ENCODE measurements around the gene DIS3L. TPM values are rescaled to one million over a fixed set of nuclear protein-coding genes. Genes with fewer than 3 reads are reported as not detected.
"Not testable (repeated sequence)": the region's sequence is repeated elsewhere in the genome, so short reads cannot be mapped to it uniquely, and the experiment has no call there.

Gene DIS3L
- total RNA-seq, 1 experiment from 2014 or later = 32.9 TPM

DNA sequence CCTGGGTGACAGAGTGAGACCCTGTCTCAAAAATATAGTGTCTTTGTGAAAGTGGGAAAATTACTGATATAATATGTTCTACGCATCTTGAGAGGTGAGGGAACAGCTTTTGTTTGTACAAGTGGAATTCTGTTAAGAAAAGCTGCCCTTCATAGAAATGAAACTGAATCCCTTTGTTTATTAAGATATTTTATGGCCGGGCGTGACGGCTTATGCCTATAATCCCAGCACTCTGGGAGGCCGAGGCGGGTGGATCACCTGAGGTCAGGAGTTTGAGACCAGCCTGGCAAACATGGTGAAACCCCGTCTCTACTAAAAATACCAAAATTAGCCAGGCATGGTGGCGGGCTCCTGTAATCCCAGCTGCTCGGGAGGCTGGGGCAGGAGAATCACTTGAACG, 11.1 kb downstream of the DIS3L start:
- not testable (repeated sequence) for H3K4me3 Mint-ChIP-seq

DNA sequence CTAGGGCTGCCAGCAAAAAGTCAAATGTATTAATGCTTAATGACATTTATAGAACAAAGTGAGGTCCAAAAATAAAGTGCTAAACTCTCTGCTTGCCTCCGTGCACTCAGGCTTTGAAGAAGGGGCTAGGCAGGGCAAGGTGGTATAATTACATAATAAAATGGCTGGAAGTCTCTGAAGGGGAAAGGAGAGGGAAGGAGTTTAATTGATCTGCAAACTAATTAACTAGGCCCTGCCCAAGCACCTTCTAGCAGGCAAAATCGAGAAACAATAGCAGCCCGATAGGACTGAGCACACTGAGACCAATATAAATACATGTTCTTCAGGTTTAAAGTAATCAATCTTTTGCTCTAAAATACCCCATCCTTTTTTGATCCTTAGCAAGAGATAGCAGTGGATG, 13.0 kb downstream of the DIS3L start:
- Mint-ChIP-seq H3K4me3 (no peak overlapping the region), H3K27me3 (ENCODE audit: low read depth) (no peaks in the 10 kb centered on the region), H3K27ac (peak overlapping the region; percentile 87), H3K36me3 (peaks cover 21% of the 10 kb centered on the region), H3K4me1 (peaks cover 8% of the 10 kb centered on the region; the same call in 1 of the 2 replicates), H3K9me3 (no peaks in the 10 kb centered on the region)
- DNase-seq (ENCODE audit: low spot score) (no peak), ATAC-seq (no peak)
- no peak for TF ChIP-seq CREM (CRISPR knock-in tag; IDR thresholded peaks at IDR 0.05)
- no peak for TF ChIP-seq ZNF138 (CRISPR knock-in tag; conservative IDR thresholded peaks at IDR 0.05)
- no peak for TF ChIP-seq GRHL2 (CRISPR knock-in tag; IDR thresholded peaks at IDR 0.05; ENCODE audit: insufficient replicate concordance, severe bottlenecking)
- no peak for TF ChIP-seq ZNF317 (CRISPR knock-in tag; IDR thresholded peaks at IDR 0.05; ENCODE audit: borderline replicate concordance, low read depth)
- TF ChIP-seq, protein P1, sequence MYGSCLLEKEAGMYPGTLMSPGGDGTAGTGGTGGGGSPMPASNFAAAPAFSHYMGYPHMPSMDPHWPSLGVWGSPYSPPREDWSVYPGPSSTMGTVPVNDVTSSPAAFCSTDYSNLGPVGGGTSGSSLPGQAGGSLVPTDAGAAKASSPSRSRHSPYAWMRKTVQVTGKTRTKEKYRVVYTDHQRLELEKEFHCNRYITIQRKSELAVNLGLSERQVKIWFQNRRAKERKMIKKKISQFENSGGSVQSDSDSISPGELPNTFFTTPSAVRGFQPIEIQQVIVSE (CRISPR knock-in tag; IDR thresholded peaks at IDR 0.05; ENCODE audit: borderline replicate concordance) = no peak
- TF ChIP-seq, protein P2, sequence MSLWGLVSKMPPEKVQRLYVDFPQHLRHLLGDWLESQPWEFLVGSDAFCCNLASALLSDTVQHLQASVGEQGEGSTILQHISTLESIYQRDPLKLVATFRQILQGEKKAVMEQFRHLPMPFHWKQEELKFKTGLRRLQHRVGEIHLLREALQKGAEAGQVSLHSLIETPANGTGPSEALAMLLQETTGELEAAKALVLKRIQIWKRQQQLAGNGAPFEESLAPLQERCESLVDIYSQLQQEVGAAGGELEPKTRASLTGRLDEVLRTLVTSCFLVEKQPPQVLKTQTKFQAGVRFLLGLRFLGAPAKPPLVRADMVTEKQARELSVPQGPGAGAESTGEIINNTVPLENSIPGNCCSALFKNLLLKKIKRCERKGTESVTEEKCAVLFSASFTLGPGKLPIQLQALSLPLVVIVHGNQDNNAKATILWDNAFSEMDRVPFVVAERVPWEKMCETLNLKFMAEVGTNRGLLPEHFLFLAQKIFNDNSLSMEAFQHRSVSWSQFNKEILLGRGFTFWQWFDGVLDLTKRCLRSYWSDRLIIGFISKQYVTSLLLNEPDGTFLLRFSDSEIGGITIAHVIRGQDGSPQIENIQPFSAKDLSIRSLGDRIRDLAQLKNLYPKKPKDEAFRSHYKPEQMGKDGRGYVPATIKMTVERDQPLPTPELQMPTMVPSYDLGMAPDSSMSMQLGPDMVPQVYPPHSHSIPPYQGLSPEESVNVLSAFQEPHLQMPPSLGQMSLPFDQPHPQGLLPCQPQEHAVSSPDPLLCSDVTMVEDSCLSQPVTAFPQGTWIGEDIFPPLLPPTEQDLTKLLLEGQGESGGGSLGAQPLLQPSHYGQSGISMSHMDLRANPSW (CRISPR knock-in tag; conservative IDR thresholded peaks at IDR 0.05; ENCODE audit: low read depth) = no peak
- TF ChIP-seq MXD4 (CRISPR knock-in tag; IDR thresholded peaks at IDR 0.05; ENCODE audit: borderline replicate concordance) = no peak
- TF ChIP-seq, protein P3, sequence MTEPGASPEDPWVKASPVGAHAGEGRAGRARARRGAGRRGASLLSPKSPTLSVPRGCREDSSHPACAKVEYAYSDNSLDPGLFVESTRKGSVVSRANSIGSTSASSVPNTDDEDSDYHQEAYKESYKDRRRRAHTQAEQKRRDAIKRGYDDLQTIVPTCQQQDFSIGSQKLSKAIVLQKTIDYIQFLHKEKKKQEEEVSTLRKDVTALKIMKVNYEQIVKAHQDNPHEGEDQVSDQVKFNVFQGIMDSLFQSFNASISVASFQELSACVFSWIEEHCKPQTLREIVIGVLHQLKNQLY (CRISPR knock-in tag; IDR thresholded peaks at IDR 0.05) = no peak
- no peak for TF ChIP-seq NFYB (CRISPR knock-in tag; conservative IDR thresholded peaks at IDR 0.05; ENCODE audit: low read depth)
- CTCF ChIA-PET = no interaction called here
- POLR2A ChIA-PET = no interaction called here

More for the DNA sequence above, 11.1 kb downstream of the DIS3L start:
- peaks cover 15% of the 10 kb centered on the region for H3K36me3 Mint-ChIP-seq
- H3K4me1 Mint-ChIP-seq; H3K9me3 Mint-ChIP-seq; DNase-seq (ENCODE audit: low spot score); H3K27me3 Mint-ChIP-seq (ENCODE audit: low read depth); CTCF ChIA-PET; POLR2A ChIA-PET; H3K27ac Mint-ChIP-seq; ATAC-seq: not testable (repeated sequence)

DNA sequence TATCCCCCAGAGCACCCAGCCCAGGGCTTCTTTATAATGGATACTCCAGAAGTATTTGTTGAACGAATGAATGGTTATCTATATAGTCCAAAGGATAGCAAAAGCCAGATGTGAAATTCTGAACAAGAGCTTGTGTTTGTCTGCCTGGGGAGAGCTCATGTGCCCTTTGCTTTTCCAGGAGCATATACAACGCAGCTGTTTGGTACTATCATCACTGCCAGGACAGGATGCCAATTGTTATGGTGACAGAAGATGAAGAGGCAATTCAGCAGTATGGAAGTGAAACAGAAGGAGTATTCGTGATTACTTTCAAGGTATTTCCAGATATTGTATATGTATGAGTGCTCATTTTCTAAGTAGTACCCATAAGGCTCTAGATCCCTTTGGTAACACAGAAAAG, 15.2 kb downstream of the DIS3L start:
- H3K36me3 Mint-ChIP-seq = peaks cover 30% of the 10 kb centered on the region
- DNase-seq (ENCODE audit: low spot score) = no peak
- H3K4me3 Mint-ChIP-seq = no peak overlapping the region
- H3K27me3 Mint-ChIP-seq (ENCODE audit: low read depth) = no peaks in the 10 kb centered on the region
- ChIA-PET POLR2A (no interaction called here), CTCF (no interaction called here)
- peaks cover 5% of the 10 kb centered on the region; the same call in 1 of the 2 replicates for H3K4me1 Mint-ChIP-seq
- no peaks in the 10 kb centered on the region for H3K9me3 Mint-ChIP-seq
- no peak for ATAC-seq
- H3K27ac Mint-ChIP-seq = peak overlapping the region; percentile 52; the same call in 1 of the 2 replicates
- TF ChIP-seq ZNF671 (CRISPR knock-in tag; IDR thresholded peaks at IDR 0.05) = no peak
- TF ChIP-seq ZNF263 (CRISPR knock-in tag; IDR thresholded peaks at IDR 0.05; ENCODE audit: low read depth) = no peak
- no peak for TF ChIP-seq NR1H2 (CRISPR knock-in tag; IDR thresholded peaks at IDR 0.05)
- TF ChIP-seq, protein P4, sequence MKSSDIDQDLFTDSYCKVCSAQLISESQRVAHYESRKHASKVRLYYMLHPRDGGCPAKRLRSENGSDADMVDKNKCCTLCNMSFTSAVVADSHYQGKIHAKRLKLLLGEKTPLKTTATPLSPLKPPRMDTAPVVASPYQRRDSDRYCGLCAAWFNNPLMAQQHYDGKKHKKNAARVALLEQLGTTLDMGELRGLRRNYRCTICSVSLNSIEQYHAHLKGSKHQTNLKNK (CRISPR knock-in tag; IDR thresholded peaks at IDR 0.05) = no peak
- TF ChIP-seq OVOL2 (CRISPR knock-in tag; IDR thresholded peaks at IDR 0.05; ENCODE audit: borderline replicate concordance) = no peak
- no peak for TF ChIP-seq ZNF138 (CRISPR knock-in tag; conservative IDR thresholded peaks at IDR 0.05)
- TF ChIP-seq, protein P5, sequence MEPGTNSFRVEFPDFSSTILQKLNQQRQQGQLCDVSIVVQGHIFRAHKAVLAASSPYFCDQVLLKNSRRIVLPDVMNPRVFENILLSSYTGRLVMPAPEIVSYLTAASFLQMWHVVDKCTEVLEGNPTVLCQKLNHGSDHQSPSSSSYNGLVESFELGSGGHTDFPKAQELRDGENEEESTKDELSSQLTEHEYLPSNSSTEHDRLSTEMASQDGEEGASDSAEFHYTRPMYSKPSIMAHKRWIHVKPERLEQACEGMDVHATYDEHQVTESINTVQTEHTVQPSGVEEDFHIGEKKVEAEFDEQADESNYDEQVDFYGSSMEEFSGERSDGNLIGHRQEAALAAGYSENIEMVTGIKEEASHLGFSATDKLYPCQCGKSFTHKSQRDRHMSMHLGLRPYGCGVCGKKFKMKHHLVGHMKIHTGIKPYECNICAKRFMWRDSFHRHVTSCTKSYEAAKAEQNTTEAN (CRISPR knock-in tag; IDR thresholded peaks at IDR 0.05) = no peak
- TF ChIP-seq NFYB (CRISPR knock-in tag; conservative IDR thresholded peaks at IDR 0.05; ENCODE audit: low read depth) = no peak
- TF ChIP-seq, protein P6, sequence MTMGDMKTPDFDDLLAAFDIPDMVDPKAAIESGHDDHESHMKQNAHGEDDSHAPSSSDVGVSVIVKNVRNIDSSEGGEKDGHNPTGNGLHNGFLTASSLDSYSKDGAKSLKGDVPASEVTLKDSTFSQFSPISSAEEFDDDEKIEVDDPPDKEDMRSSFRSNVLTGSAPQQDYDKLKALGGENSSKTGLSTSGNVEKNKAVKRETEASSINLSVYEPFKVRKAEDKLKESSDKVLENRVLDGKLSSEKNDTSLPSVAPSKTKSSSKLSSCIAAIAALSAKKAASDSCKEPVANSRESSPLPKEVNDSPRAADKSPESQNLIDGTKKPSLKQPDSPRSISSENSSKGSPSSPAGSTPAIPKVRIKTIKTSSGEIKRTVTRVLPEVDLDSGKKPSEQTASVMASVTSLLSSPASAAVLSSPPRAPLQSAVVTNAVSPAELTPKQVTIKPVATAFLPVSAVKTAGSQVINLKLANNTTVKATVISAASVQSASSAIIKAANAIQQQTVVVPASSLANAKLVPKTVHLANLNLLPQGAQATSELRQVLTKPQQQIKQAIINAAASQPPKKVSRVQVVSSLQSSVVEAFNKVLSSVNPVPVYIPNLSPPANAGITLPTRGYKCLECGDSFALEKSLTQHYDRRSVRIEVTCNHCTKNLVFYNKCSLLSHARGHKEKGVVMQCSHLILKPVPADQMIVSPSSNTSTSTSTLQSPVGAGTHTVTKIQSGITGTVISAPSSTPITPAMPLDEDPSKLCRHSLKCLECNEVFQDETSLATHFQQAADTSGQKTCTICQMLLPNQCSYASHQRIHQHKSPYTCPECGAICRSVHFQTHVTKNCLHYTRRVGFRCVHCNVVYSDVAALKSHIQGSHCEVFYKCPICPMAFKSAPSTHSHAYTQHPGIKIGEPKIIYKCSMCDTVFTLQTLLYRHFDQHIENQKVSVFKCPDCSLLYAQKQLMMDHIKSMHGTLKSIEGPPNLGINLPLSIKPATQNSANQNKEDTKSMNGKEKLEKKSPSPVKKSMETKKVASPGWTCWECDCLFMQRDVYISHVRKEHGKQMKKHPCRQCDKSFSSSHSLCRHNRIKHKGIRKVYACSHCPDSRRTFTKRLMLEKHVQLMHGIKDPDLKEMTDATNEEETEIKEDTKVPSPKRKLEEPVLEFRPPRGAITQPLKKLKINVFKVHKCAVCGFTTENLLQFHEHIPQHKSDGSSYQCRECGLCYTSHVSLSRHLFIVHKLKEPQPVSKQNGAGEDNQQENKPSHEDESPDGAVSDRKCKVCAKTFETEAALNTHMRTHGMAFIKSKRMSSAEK (CRISPR knock-in tag; IDR thresholded peaks at IDR 0.05; ENCODE audit: borderline replicate concordance) = no peak
- no peak for TF ChIP-seq SP1 (CRISPR knock-in tag; conservative IDR thresholded peaks at IDR 0.05)
- TF ChIP-seq, protein P7, sequence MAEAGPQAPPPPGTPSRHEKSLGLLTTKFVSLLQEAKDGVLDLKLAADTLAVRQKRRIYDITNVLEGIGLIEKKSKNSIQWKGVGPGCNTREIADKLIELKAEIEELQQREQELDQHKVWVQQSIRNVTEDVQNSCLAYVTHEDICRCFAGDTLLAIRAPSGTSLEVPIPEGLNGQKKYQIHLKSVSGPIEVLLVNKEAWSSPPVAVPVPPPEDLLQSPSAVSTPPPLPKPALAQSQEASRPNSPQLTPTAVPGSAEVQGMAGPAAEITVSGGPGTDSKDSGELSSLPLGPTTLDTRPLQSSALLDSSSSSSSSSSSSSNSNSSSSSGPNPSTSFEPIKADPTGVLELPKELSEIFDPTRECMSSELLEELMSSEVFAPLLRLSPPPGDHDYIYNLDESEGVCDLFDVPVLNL (CRISPR knock-in tag; IDR thresholded peaks at IDR 0.05; ENCODE audit: borderline replicate concordance, low read depth) = no peak
- TF ChIP-seq NR2C2 (CRISPR knock-in tag; IDR thresholded peaks at IDR 0.05) = no peak
- TF ChIP-seq HMGA2 (CRISPR knock-in tag; IDR thresholded peaks at IDR 0.05) = no peak
